Middle frontal gyrus (tissue), 1 donor: ENCODE data around the gene TRAPPC1.

ENCODE experiments used
- DNase-seq: peaks from one replicate; pipeline ENCODE4 v3.0.0-alpha.2; 2015; ENCODE audit warnings: low spot score; ENCODE audit errors: extremely low spot score

Gene TRAPPC1

GRCh38 chr17:7940743-7941142 lies 9.0 kb upstream of the TRAPPC1 start:
- no peak for DNase-seq

DNA sequence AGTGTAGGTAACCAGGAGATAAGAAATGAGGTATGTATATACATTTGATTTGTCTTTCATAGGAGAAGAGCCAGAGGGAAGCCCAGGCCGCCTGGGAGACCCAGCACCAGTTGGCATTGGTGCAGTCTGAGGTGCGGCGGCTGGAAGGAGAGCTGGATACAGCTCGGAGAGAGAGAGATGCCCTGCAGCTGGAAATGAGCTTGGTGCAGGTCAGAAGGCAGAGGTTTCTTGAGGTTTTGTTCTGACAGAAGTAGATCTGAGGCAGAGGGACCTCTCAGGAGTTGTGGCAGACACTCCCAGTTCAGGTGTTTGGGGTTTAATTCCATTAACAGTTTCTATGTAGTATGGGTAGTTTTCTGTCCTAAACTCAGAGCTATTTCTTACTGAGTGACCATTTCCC lies 8.3 kb upstream of the TRAPPC1 start:
- DNase-seq: no peak

DNA sequence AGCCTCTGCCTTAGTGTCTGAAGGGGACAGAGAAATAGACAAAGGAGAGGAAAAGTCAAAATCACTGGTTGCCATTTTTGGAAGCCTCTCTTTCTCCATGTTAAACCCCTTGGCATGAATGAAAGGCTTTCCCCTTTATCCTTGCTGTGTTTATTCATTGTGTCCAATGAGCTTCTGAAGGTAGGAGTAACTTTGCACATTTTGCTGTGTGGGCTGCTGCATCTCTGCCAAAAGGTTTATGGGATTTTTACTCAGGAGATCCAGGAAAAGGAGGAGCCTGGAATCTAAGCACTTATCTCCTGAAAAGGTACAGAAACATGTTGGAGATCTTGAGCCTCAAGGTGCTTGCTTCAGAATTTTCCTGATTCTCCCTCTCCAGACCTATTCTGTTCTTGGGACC lies 4.1 kb upstream of the TRAPPC1 start:
- no peak for DNase-seq

DNA sequence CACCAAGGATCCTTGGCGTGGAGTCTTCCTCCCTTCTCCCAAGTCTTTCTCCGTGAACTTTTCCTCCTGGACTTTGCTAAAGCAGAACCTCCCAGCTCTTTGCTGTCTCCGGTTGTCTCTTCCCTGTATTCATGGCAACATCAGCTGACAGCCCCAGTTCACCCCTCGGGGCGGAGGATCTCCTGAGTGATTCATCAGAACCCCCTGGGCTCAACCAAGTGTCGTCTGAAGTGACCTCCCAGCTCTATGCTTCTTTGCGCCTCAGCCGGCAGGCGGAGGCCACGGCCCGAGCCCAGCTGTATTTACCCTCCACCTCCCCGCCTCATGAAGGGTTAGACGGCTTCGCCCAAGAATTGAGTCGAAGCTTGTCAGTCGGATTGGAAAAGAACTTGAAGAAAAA lies 1.2 kb upstream of the TRAPPC1 start:
- DNase-seq: no peak

- no peak for DNase-seq
Measured at GRCh38 chr17:7932483-7932891, 741 bp upstream of the TRAPPC1 start.

DNA sequence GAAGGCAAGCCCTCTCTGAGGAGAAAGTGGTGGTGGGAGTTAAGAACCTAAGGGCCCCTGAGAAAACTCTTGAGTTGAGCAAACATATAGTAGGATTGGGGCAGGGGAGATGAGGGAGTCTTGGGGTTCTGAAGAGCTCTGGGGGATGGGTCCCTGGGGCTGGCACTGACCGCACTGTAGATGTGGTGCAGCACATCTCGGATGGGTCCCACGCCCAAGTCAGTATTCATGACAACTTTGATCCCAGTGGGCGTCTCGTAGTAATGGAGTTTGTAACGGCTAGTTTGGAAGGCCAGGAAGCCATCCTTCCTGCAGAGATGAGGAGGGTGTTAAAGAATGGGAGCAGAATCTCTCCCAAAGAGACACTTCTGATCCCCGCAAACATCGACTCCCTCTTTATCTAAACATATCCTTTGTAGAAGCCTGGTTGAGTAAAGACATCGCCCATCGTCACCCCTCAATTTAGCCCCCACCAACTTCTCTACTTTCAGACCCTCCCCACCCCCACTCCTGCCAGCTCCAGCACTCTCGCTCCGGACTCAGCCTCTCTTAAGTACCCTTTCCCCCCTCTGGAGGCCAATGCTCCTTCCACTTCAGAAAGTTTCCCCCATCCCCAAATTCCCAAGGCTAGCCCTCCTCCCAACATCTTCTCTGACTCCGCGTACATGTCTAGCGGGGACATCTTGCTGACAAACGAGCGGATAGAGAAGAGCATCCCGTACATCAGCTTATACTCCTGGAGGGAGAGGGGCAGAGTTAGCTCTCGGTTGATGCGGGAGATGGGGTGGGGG lies 710 bp downstream of the TRAPPC1 start:
- no peak for DNase-seq

DNA sequence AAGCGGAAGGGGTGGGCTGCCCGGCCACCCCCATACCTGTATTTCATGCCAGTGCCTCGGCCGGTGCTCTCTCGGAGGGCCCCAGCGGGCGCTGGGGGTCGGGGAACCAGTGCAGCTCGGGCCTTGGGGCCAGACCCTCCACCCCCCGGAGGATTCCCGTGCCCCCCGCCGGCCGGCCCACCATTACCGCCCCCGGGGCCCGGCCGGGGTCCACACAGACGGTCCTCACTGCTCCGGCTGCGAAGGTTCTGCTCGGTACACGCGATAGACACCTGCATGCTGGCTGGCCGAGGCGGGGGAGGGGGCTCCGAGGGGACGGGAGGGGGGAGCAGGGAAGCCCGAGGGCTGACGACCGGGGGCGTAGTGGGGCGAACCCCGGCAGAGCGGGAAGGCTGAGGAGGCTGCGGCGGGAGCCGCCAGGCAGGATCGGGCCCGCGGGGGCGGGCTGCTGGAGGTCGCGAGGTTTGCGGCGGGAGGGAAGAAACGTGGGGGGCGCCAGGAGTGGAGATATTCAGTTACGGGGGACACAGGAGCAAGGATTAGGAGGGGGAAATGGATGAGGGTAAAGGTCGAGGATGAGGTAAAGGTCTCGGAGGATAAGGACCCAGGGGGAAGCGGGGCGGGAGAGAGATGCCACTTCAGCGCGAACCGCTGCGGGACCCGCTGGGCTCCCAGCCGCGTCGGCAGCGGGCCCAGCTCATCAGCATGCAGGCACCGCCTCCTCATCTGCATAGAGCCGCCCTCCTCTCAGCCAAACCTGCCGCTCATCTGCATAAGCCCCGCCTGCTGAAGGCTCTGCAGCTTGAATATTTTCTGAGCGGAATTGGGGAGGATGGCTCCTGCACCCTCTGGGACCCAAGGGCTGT lies 2.4 kb downstream of the TRAPPC1 start, which contains the start of gene KCNAB3:
KCNAB3 (minus strand) TSS at position 699 of the 866 bp plus-strand sequence; CDS start at position 278, 421 bp downstream.
- peak; percentile 33 for DNase-seq

DNA sequence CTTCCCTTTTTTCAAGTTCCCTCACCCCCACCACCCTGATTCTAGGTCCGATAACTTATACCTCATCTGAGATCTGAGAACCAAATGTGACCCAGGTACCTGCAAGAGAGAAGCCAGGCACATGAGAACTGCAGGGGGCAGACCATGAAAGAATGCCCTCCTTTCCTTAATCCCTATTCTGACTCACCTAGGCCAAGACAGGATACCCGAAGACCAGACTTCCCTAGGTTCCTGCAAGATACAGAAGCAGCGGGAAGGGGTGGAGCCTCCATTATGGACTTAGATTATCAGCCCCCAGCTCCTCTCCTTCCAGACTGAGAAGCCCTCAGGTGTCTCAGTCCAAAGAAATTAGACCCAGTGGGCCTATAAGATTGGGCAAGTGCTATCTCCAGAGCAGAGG lies 4.2 kb downstream of the TRAPPC1 start:
- DNase-seq: no peak

GRCh38 chr17:7922845-7923628 lies 8.7 kb downstream of the TRAPPC1 start:
- peak; percentile 45 for DNase-seq

DNA sequence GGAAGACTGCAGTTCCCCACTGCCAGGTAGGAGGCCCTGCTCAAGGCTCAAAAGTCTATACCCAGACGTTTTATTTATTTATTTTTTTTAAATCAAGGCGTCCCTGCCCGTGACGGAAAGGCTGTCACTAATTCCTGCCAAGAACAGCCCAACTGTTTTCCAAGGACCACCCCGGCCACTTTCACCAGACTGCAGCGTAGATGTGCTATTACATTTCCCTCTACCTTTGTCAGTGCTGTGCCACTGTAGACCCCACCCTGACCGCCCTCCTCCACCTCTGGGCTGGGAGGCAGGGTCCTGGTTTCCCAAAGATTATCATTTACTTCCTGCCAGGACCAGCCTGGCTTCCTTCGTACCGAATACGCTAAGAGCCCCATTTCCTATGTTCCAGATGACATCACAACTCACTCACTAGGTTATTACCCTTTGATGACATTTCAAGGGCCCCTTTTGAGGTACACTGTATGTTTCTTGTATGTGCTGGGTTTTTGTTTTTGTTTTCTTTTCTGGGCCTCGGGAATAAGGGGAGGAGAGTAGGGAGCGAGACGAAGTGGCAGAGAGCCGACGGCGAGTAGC lies 9.4 kb downstream of the TRAPPC1 start:
- no peak for DNase-seq

- DNase-seq: no peak
Measured at GRCh38 chr17:7916808-7917207, 14.9 kb downstream of the TRAPPC1 start.

- DNase-seq: no peak
Measured at GRCh38 chr17:7916385-7916682, 15.4 kb downstream of the TRAPPC1 start.

DNA sequence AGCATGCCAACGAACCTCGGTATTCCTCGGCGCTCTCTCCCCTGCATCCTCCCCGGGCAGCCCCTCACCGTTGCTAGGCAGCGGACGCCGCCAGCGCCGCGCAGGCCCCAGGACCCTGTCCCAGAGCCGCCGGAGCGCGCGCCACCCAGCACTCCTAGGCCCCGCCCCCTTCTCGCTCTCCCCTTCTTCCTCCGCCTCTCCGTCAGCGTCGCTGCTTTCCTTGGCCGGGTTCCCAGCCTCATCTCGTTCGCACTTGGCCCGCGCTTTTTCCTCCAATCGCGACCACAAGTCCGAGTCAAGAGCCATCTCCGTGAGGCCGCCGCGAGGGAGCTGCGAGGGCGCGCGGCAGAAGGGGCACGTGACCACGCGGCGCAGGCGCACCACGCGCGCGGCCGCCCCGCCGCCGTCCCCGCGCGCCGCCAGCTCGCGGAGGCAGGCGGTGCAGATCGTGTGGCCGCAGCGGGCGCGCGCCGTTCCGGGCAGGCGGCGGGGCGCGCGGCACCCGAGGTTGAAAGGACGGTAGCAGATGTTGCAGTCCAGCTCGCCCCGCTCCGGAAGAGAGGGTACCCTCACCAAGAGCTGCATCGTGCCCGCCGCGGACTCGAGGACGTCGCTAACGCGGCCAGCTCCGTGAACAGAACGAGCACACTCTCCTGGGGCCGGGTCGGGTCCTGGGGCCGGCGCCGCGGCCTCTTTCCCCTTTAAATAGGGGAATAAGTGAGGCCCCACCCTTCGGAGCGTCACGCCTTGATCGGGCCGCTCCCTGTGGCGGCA lies 15.9 kb downstream of the TRAPPC1 start, which contains the start of gene RNF227:
RNF227 (minus strand) TSS at position 679 of the 774 bp plus-strand sequence; CDS start at position 585, 94 bp downstream.
- DNase-seq: peak; percentile 73

DNA sequence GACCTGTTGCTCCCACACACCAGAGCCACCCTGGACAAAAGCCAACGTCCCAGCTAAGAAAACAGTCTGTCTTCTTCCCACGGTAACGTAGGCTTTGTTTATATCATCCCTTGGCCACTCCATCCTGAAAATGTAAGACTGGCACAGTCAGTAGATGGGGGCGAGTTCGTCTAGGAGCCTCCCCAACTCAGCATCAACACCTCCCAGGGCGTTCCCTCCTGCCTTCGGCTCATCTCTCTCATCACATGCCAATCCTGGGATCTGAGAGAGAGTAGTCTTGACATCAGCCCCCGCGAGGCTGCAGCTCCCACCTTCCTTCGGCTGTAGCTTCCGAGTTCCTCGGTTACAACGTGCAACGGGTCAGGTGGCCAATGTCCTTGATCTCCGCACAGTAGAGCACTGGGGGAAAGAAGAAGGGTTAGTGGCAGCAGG lies 16.6 kb downstream of the TRAPPC1 start:
- DNase-seq: no peak

- no peak for DNase-seq
Measured at GRCh38 chr17:7912927-7913524, 18.7 kb downstream of the TRAPPC1 start.

DNA sequence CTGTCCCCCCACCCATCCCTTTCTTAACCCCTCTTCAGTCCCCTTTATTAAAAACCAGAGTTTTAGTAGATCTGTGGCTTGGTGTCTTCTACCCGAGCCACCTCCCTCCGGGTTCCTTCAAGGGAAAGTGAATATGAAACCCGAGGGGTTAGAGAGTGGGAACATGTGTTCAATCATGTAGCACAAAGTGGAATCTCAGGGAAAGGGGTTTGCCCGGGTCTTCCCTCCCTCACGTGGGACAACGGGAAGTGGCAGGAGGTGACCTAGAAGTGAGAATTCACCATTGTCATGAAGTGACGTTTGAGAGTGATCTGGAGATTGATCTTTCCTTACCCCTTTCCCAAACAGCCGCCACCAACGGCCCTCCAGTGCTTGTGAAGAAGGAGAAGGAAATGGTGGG lies 20.6 kb downstream of the TRAPPC1 start:
- no peak for DNase-seq

- DNase-seq: no peak
Measured at GRCh38 chr17:7910711-7911110, 21.0 kb downstream of the TRAPPC1 start.

DNA sequence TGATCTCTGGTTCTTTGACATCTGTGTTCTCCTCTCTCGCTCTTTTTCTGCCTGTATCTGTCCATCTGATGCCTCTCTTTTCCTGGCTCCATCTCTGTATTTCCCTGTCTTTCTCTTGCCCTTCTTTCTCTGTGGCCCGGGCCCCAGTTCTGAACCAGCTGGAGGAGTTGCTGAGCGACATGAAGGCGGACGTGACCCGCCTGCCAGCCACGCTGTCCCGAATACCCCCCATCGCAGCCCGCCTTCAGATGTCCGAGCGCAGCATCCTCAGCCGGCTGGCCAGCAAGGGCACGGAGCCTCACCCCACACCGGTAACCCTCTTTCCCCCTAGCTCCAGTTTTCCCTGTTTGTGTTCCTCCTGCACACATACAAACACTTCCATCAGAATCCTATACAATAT lies 21.5 kb downstream of the TRAPPC1 start:
- DNase-seq: no peak

GRCh38 chr17:7909089-7909488 lies 22.7 kb downstream of the TRAPPC1 start:
- DNase-seq: no peak
